GM19240 (cell line): ENCODE measurements around the gene ANKRD2.
"Not testable (repeated sequence)": the region's sequence is repeated elsewhere in the genome, so short reads cannot be mapped to it uniquely, and the experiment has no call there.

Source experiments
- DNase-seq: peaks from one replicate; pipeline ENCODE4 v3.0.0; 2011; ENCODE audit warnings: low spot score; ENCODE audit not compliant: insufficient read length

ANKRD2 gene

DNA sequence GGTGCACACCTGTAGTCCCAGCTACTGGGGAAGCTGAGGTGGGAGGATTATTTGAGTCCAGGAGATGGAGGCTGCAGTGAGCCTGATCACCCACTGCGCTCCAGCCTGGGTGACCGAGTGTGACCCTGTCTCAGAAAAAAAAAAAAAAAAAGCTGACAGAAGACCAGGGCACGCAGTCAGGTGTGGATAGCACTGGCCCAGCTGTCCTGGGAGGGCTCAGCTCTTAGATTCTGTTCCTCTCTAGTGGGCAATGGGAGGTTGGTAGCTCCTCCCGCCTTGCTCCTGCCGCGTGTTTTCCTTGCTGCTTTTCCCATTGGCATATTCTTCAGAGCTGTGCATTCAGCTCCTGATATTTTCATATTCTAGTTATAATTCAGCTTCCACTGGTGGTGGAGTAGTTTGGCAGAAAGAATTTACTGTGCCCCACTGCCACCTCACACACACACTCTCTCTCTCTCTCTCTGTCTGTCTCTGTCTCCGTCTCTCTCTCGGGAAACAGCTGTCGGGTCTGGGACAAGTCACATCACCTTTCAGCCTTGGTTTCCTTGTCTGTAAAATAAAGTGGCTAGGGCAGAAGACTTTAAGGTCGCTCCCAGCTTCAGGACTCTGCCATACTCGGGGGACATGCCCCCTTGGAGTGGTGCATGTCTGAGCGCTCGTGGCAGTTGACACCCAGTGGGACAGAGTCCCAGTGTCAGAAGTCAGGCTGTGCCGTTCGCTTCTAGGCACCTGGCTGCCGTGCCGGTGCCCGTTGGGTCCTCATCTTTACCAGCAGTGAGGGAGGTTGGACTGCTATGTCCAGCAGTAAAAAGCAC, 25.9 kb upstream of the ANKRD2 start:
- DNase-seq: no peak

- DNase-seq: no peak
These were observed 25.3 kb upstream of the ANKRD2 start for GRCh38 chr10:97547271-97547600.

- DNase-seq: no peak
These were observed 24.6 kb upstream of the ANKRD2 start for GRCh38 chr10:97547962-97548361.

GRCh38 chr10:97548828-97549455, 23.6 kb upstream of the ANKRD2 start:
- DNase-seq: no peak

DNA sequence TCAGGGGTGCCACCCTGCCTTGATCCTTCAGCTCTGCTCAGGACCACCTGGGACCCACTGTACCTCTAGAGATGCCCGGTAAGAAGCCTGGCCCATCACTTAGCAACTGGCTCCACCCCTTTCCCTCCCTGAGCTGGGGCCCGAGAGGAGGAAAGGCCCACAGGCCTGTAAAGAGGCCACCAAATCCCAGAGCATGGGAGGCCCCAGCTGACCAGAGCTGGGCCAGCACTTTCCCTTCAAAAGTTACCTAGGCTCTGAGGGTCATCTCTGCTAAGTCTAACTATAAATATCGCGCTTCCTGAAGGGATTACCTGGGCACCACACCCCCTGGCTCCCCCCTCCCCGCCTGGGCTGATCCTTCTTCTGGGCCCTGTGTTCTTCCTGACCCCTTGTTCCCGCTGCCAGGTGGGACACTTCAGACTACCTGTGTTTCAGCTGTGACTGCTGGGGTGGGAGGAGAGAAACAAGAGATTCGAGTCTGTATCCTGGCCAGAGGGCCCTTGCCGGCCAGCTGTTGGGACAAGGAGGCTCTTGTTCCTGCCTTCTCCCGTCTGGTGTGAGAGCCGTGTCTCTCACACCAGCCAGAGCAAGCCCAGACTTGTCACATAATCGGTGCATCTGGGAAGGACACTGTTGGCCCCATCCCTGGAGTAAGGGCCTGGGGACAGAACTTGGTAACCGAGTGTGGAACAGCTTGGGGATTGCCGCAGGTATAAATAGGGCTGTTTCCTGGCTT, 22.8 kb upstream of the ANKRD2 start:
- no peak for DNase-seq

GRCh38 chr10:97550336-97551149, 22.0 kb upstream of the ANKRD2 start:
- DNase-seq: no peak

DNA sequence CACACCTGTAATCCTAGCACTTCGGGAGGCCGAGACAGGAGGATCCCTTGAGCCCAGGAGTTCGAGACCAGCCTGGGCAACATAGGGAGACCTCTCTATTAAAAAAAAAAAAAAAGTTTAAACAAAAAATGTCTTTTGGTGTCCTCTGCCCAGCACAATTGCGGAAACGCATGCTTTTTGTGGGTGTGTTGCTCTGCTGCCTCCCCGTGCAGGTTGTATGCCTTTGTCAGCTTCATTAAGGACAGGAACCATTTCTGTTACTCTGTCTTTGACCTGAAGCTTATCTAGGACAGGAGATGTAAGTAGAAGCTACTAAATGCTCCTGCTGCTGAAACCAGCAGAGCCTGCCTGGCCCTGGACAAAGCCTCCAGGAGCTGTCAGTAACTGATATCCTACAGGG, 21.3 kb upstream of the ANKRD2 start:
- DNase-seq: no peak

DNA sequence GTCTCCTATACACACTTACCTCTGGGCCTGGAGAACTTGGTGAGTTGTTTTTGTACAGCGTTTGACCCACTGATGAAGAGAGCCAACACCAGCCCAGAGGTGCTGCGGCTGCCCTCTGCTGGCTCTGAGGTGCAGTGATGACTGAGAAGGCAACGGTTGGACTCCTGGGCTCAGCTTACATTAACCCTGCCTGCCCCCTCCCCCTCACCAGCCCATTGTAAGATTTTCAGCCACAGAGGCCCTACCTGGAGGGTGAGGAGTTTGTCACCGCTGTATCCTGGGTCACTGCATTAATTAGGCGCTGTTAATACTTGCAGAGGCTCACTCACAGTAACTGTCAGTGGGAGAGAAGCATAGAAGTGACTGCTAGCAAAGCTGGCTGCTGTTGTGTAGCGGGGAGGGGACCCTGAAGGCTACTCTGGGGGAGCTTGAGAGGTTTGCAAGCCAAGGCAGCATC, 19.0 kb upstream of the ANKRD2 start:
- no peak for DNase-seq

GRCh38 chr10:97554336-97554735, 18.2 kb upstream of the ANKRD2 start:
- DNase-seq: not testable (repeated sequence)

DNA sequence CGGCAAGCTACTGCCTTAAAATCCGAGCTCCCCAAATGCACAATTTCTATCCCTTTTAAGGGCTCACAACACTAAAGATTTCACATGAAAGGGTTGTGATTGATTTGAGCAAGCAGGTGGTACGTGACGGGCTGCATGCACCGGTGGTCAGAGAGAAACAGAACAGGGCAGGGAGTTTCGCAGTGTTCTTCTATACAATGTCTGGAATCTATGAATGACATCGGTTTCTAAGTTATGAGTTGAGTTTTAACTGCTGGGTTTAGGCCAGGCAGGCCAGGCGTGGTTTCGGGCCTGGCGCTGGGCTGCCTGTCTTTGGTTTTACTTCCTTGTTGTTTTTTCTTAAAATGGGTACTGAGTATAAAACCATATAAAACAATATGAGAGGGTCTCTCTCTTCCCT, 17.0 kb upstream of the ANKRD2 start:
- not testable (repeated sequence) for DNase-seq

DNA sequence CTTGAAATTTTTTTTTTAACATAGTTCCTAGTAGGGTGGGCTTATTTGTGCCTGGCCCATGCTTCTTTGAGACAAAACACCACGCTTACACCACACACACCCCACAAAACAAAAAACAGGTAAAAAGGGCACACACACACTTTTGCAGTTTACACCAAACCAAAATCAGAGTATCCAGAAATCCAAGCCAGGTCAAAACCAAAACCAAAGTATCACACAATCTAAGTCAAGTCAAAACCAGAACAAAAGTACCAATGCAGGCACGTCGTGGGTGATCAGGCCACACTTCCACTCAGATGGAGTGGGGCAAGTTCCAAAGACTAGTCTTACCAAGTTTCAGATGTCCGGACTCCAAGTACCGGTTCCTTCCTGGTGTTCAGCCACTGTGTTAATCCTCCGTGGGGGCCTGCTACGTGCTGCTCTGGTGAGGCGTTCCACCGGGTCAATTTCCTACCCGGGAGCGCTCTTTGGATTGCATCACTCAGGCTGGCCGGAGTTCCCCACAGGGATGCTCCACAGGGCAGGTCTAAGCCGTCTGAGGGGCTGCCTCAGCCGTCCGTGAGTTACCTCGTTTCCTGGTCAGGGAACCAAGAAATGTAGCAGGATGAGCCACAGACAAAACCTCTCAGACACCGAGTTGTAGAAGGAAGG, 11.7 kb upstream of the ANKRD2 start:
- not testable (repeated sequence) for DNase-seq

DNA sequence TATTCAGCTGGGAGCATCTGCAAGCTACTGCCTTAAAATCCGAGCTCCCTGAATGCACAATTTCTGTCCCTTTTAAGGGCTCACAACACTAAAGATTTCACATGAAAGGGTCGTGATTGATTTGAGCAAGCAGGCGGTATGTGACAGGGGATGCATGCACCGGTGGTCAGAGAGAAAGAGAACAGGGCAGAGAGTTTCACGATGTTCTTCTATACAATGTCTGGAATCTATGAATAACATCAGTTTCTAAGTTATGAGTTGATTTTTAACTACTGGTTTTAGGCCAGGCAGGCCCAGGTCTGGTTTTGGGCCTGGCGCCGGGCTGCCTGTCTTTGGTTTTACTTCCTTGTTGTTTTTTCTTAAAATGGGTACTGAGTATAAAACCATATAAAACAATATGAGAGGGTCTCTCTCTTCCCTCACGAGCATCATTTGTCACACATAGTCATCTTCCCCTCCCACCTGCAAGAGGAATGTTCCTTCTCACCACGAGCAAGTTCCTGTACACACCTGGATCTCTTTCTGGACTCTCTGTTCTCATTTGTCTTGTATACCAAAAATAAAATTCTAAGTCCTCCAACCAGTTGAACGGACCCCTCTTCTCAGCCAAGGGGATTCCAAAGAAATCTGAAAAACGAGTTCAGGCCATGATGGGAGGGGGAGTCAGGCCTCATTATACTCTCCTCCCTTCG, 11.0 kb upstream of the ANKRD2 start:
- DNase-seq: not testable (repeated sequence)

- DNase-seq: not testable (repeated sequence)
These were observed 10.2 kb upstream of the ANKRD2 start for GRCh38 chr10:97562329-97562728.

GRCh38 chr10:97563337-97563736, 9.2 kb upstream of the ANKRD2 start:
- no peak for DNase-seq

GRCh38 chr10:97564776-97565175, 7.8 kb upstream of the ANKRD2 start:
- no peak for DNase-seq

GRCh38 chr10:97566336-97566996, 6.1 kb upstream of the ANKRD2 start:
- no peak for DNase-seq

GRCh38 chr10:97567891-97568290, 4.7 kb upstream of the ANKRD2 start:
- no peak for DNase-seq

DNA sequence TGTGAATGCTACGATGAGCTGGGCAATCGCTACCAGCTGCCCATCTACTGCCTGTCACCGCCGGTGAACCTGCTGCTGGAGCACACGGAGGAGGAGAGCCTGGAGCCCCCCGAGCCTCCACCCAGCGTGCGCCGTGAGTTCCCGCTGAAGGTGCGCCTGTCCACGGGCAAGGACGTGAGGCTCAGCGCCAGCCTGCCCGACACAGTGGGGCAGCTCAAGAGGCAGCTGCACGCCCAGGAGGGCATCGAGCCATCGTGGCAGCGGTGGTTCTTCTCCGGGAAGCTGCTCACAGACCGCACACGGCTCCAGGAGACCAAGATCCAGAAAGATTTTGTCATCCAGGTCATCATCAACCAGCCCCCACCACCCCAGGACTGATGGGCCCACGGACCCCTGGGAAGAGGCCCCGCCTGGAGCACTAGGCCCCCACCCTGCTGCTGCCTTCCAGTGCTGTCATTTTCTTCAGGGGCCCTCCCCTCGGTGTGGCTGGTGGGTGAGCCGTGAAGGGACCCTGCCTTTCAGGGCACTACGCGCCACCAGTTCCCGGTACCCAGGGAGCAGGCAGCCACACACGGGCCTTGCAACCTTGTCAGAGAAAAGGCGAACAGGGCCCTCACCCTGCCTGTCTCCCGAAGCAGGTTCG, 2.3 kb upstream of the ANKRD2 start:
- no peak for DNase-seq

GRCh38 chr10:97570789-97571471, 1.6 kb upstream of the ANKRD2 start:
- DNase-seq: no peak
